Kidney (tissue), 14 donors: ENCODE results near the gene NPEPPS. TPM values are rescaled to one million over a fixed set of nuclear protein-coding genes. Genes with fewer than 3 reads are reported as not detected.

Source experiments
- DNase-seq, 5 donors: peaks; one replicate each; pipeline ENCODE4 v3.0.0-alpha.2; 2013 to 2020
- FAIRE-seq: peaks from 2 replicates; lab custom pipeline; 2012; peaks lifted over from hg19 to GRCh38; lab: Jason Lieb, UNC
- H3K27ac ChIP-seq, 2 donors: one replicate each; pipeline ENCODE4 v1.7.0; 2013; ENCODE audit warnings: low read depth in 2 of 2, low read length in 2 of 2, inconsistent platforms in 1 of 2
- H3K27me3 ChIP-seq: one replicate; pipeline ENCODE4 v1.7.1; 2013; ENCODE audit warnings: low read length, inconsistent platforms; ENCODE audit not compliant: control insufficient read depth, insufficient read depth
- H3K36me3 ChIP-seq, 3 donors: one replicate each; pipeline versions ENCODE4 v1.7.0 to v1.7.1; 2013; ENCODE audit warnings: low read length in 3 of 3, control low read depth in 1 of 3, inconsistent platforms in 1 of 3; ENCODE audit not compliant: insufficient read depth in 3 of 3, control insufficient read depth in 2 of 3
- H3K4me1 ChIP-seq, 3 donors: one replicate each; pipeline versions ENCODE4 v1.7.0 to v1.7.1; 2013; ENCODE audit warnings: low read length in 3 of 3, inconsistent platforms in 1 of 3, low read depth in 1 of 3; ENCODE audit not compliant: control insufficient read depth in 2 of 3, insufficient read depth in 2 of 3
- H3K4me3 ChIP-seq, 3 donors: one replicate each; pipeline versions ENCODE4 v1.7.0 to v1.8.1; 2013; ENCODE audit warnings: low read length in 3 of 3, control low read depth in 1 of 3, inconsistent platforms in 1 of 3
- H3K9ac ChIP-seq, 3 donors: one replicate each; pipeline versions ENCODE4 v1.7.0 to v1.7.1; 2013; ENCODE audit warnings: low read length in 3 of 3, control low read depth in 1 of 3, inconsistent platforms in 1 of 3
- H3K9me3 ChIP-seq, 3 donors: one replicate each; pipeline versions ENCODE4 v1.7.0 to v1.7.1; 2013; ENCODE audit warnings: low read length in 3 of 3, control low read depth in 1 of 3, inconsistent platforms in 1 of 3; ENCODE audit not compliant: control insufficient read depth in 2 of 3, insufficient read depth in 1 of 3
- CTCF ChIP-seq: IDR thresholded peaks from 3 replicates; pipeline ENCODE4 v1.5.1; 2012; ENCODE audit warnings: mild to moderate bottlenecking, moderate library complexity, borderline replicate concordance; ENCODE audit not compliant: insufficient read depth; ENCODE audit errors: extremely low read depth
- intact Hi-C: fragments of 100-400 bp; cut with DNase I; formaldehyde crosslinking; loops from one replicate; pipeline ENCODE4 v1.11.1; 2022
- polyA plus RNA-seq: library from polyadenylated mRNA; stranded (reverse); fragments of 350-450 nt; fragmentation: Illumina TruSeq; extraction: RNeasy Lipid Tissue Mini Kit (QIAGEN cat#74804); gene quantifications from one replicate; pipeline ENCODE4 v1.2.3, GENCODE V29; 2014; ENCODE audit warnings: low read depth, low replicate concordance; ENCODE audit not compliant: insufficient read depth
- total RNA-seq: library from RNA; stranded (reverse); fragmentation: NEBNext Ultra II Directional; extraction: Animal tissue kit (Norgen Biotek cat#: 25700); gene quantifications from one replicate; pipeline ENCODE4 v1.2.1, GENCODE V29; 2021
- donor health status: control.
- donor health status: control.
- donor health status: control.
- donor health status: control.
- donor health status: control.
- donor health status: DM: yes; HTN: yes; CAD: no.
- donor health status: Normal renal cell carcinoma (clear cell type).

NPEPPS gene
- total and polyA plus RNA-seq, 2 donors from 2014 or later: 27.6 to 131 TPM

GRCh38 chr17:47635734-47636133, 104.8 kb downstream of the NPEPPS start:
- H3K4me1 ChIP-seq: no peaks in the 10 kb centered on the region
- H3K4me3 ChIP-seq: no peak overlapping the region
- no peaks in the 10 kb centered on the region for H3K9me3 ChIP-seq
- no peak for DNase-seq
- H3K36me3 ChIP-seq: peaks cover 0 to 3% (median 3%) of the 10 kb centered on the region in 3 donors
- intact Hi-C loops: no loop called here
- FAIRE-seq: no peak
- no peak overlapping the region for H3K9ac ChIP-seq
- H3K27ac ChIP-seq: no peak overlapping the region
- TF ChIP-seq CTCF: no peak
- no peaks in the 10 kb centered on the region for H3K27me3 ChIP-seq

- no peak for TF ChIP-seq CTCF
- FAIRE-seq (no peak), DNase-seq (no peak)
- Histone ChIP-seq H3K36me3 (peaks cover 0 to 3% (median 0%) of the 10 kb centered on the region in 3 donors), H3K4me1 (no peaks in the 10 kb centered on the region), H3K9me3 (no peaks in the 10 kb centered on the region), H3K4me3 (no peak overlapping the region), H3K9ac (no peak overlapping the region), H3K27ac (no peak overlapping the region), H3K27me3 (no peaks in the 10 kb centered on the region)
- intact Hi-C loops: no loop called here
These were observed 105.5 kb downstream of the NPEPPS start for GRCh38 chr17:47636273-47637030.

GRCh38 chr17:47638903-47639302, 108.0 kb downstream of the NPEPPS start:
- FAIRE-seq (no peak), DNase-seq (no peak)
- Histone ChIP-seq H3K4me3 (no peak overlapping the region), H3K27ac (no peak overlapping the region), H3K9me3 (no peaks in the 10 kb centered on the region), H3K27me3 (no peaks in the 10 kb centered on the region), H3K9ac (no peak overlapping the region), H3K36me3 (peaks cover 0 to under 1% (median 0%) of the 10 kb centered on the region in 3 donors), H3K4me1 (no peaks in the 10 kb centered on the region)
- intact Hi-C loops: no loop called here
- TF ChIP-seq CTCF: no peak
